ENCODE data around the gene PATJ.

DNA sequence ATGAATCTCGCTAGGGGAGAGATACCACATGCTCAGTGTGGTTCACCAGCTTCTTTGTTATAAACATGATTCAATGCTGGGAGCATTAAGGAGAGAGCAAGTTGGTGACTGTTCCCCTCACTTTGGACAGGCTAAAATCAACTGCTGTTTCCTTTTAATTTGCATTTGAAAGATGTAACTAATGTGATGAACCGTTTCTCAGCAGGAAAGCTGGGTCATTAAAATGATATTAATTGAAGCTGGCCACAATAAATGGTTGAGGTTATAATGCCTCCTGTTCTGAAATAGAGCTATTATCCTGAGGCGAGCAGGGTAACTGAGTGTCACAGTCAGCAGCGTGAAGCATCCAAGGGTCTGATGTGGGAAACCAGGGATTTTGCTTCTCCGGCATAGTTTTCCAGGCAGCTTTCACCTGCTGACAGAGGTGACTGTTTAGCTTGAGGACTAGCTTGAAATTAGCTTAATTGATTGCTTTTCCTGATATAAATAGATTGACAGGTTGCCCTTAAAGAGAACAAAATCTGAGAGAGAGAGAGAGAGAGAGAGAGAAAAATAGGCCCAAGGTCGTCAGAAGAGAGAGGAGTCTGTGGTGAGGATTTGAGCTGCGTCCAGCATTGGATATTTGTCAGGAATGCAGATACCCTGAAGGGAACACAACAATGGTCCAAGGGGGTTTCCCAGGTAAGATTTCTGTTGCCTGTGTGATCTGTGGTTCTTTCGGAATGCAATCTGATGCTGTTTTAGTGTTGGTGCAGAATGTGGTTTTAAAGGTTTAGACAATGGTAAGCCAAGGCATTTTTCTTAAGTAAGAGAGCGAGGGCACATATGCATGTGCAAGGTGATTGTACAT is 209.7 kb downstream of the PATJ start:
- TF ChIP-seq, protein P1, sequence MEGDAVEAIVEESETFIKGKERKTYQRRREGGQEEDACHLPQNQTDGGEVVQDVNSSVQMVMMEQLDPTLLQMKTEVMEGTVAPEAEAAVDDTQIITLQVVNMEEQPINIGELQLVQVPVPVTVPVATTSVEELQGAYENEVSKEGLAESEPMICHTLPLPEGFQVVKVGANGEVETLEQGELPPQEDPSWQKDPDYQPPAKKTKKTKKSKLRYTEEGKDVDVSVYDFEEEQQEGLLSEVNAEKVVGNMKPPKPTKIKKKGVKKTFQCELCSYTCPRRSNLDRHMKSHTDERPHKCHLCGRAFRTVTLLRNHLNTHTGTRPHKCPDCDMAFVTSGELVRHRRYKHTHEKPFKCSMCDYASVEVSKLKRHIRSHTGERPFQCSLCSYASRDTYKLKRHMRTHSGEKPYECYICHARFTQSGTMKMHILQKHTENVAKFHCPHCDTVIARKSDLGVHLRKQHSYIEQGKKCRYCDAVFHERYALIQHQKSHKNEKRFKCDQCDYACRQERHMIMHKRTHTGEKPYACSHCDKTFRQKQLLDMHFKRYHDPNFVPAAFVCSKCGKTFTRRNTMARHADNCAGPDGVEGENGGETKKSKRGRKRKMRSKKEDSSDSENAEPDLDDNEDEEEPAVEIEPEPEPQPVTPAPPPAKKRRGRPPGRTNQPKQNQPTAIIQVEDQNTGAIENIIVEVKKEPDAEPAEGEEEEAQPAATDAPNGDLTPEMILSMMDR (IDR thresholded peaks at IDR 0.05 in 2 of 3, conservative IDR thresholded peaks at IDR 0.05 in 1 of 3; ENCODE audit: borderline replicate concordance in 1 of 3, insufficient read depth in 1 of 3, low read depth in 2 of 3, low read length in 2 of 3), result no peak
- TF ChIP-seq, protein P2, sequence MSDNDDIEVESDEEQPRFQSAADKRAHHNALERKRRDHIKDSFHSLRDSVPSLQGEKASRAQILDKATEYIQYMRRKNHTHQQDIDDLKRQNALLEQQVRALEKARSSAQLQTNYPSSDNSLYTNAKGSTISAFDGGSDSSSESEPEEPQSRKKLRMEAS (IDR thresholded peaks at IDR 0.05), result no peak
- TF ChIP-seq EZH2 (IDR thresholded peaks at IDR 0.05), result no peak
- no peak for TF ChIP-seq YY1 (IDR thresholded peaks at IDR 0.05; ENCODE audit: extremely low read depth, insufficient replicate concordance, low read depth, low read length)
- TF ChIP-seq EZH2phosphoT487 (IDR thresholded peaks at IDR 0.05; ENCODE audit: borderline replicate concordance), result no peak
- TF ChIP-seq POLR2A (IDR thresholded peaks at IDR 0.05; ENCODE audit: borderline replicate concordance, extremely low read depth, insufficient read depth, insufficient read length), result no peak
- TF ChIP-seq FOSL1 (IDR thresholded peaks at IDR 0.05; ENCODE audit: low read depth), result no peak
- TF ChIP-seq, protein P3, sequence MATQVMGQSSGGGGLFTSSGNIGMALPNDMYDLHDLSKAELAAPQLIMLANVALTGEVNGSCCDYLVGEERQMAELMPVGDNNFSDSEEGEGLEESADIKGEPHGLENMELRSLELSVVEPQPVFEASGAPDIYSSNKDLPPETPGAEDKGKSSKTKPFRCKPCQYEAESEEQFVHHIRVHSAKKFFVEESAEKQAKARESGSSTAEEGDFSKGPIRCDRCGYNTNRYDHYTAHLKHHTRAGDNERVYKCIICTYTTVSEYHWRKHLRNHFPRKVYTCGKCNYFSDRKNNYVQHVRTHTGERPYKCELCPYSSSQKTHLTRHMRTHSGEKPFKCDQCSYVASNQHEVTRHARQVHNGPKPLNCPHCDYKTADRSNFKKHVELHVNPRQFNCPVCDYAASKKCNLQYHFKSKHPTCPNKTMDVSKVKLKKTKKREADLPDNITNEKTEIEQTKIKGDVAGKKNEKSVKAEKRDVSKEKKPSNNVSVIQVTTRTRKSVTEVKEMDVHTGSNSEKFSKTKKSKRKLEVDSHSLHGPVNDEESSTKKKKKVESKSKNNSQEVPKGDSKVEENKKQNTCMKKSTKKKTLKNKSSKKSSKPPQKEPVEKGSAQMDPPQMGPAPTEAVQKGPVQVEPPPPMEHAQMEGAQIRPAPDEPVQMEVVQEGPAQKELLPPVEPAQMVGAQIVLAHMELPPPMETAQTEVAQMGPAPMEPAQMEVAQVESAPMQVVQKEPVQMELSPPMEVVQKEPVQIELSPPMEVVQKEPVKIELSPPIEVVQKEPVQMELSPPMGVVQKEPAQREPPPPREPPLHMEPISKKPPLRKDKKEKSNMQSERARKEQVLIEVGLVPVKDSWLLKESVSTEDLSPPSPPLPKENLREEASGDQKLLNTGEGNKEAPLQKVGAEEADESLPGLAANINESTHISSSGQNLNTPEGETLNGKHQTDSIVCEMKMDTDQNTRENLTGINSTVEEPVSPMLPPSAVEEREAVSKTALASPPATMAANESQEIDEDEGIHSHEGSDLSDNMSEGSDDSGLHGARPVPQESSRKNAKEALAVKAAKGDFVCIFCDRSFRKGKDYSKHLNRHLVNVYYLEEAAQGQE (IDR thresholded peaks at IDR 0.05; ENCODE audit: low read depth), result no peak
- no peak for TF ChIP-seq CEBPB (IDR thresholded peaks at IDR 0.05; ENCODE audit: low read depth)
- TF ChIP-seq SP1 (IDR thresholded peaks at IDR 0.05; ENCODE audit: low read depth), result no peak
- no peak for TF ChIP-seq POLR2AphosphoS5 (IDR thresholded peaks at IDR 0.05; ENCODE audit: low read depth, low read length)
- no peak for TF ChIP-seq RAD21 (IDR thresholded peaks at IDR 0.05; ENCODE audit: low read depth)
- TF ChIP-seq EGR1 (IDR thresholded peaks at IDR 0.05; ENCODE audit: low read depth), result no peak
- TF ChIP-seq CBX3 (IDR thresholded peaks at IDR 0.05; ENCODE audit: low read depth), result no peak
